Fibroblast of lung (primary cell): ENCODE measurements around the gene DGCR8. TPM values are rescaled to one million over a fixed set of nuclear protein-coding genes. Genes with fewer than 3 reads are reported as not detected.

Experiments used
- DNase-seq, 2 donors: peaks; one replicate each; pipeline versions ENCODE4 v3.0.0 to v3.0.0-alpha.2; 2010; ENCODE audit warnings: low read depth in 2 of 2
- H2AFZ ChIP-seq: 2 replicates; pipeline ENCODE4 v1.5.1; 2012; ENCODE audit warnings: low read length, control low read depth, inconsistent platforms
- H3K27ac ChIP-seq: 2 replicates; pipeline ENCODE4 v1.5.1; 2011; ENCODE audit warnings: low read length, control low read depth; ENCODE audit not compliant: insufficient read depth
- H3K27me3 ChIP-seq: 2 replicates; pipeline ENCODE4 v1.5.1; 2011; ENCODE audit warnings: mild to moderate bottlenecking, low read length; ENCODE audit not compliant: control insufficient read depth, insufficient read depth
- H3K36me3 ChIP-seq: 2 replicates; pipeline ENCODE4 v1.5.1; 2011; ENCODE audit warnings: low read length; ENCODE audit not compliant: control insufficient read depth, insufficient read depth
- H3K4me1 ChIP-seq: 2 replicates; pipeline ENCODE4 v1.5.1; 2011; ENCODE audit warnings: low read length; ENCODE audit not compliant: control insufficient read depth, insufficient read depth; ENCODE audit errors: extremely low read depth
- H3K4me2 ChIP-seq: 2 replicates; pipeline ENCODE4 v1.5.1; 2011; ENCODE audit warnings: low read length, control low read depth; ENCODE audit not compliant: insufficient read depth; ENCODE audit errors: extremely low read depth
- H3K4me3 ChIP-seq, 4 experiments: fragments of 200-600 bp in 1 of 4; sonication (generic) in 1 of 4; replicated peaks in 1 of 4; 2 replicates each; pipeline ENCODE4 v1.5.1; 2011 to 2016; ENCODE audit warnings: low read length in 4 of 4, low read depth in 3 of 4, mild to moderate bottlenecking in 3 of 4, control low read depth in 2 of 4, inconsistent platforms in 1 of 4, mixed read lengths in 1 of 4; ENCODE audit not compliant: insufficient read depth in 1 of 4; ENCODE audit errors: control extremely low read depth in 1 of 4
- H3K79me2 ChIP-seq: 2 replicates; pipeline ENCODE4 v1.5.1; 2012; ENCODE audit warnings: mild to moderate bottlenecking, low read length, inconsistent platforms; ENCODE audit not compliant: control insufficient read depth, insufficient read depth
- H3K9ac ChIP-seq: 2 replicates; pipeline ENCODE4 v1.5.1; 2011; ENCODE audit warnings: mild to moderate bottlenecking, low read length, control low read depth; ENCODE audit not compliant: insufficient read depth
- H3K9me3 ChIP-seq: 2 replicates; pipeline ENCODE4 v1.5.1; 2012; ENCODE audit warnings: low read depth, low read length; ENCODE audit not compliant: control insufficient read depth, insufficient read depth
- H4K20me1 ChIP-seq: 2 replicates; pipeline ENCODE4 v1.5.1; 2011; ENCODE audit warnings: low read length; ENCODE audit not compliant: control insufficient read depth, insufficient read depth; ENCODE audit errors: extremely low read depth
- EZH2 ChIP-seq: IDR thresholded peaks from 2 replicates; pipeline ENCODE4 v1.5.1; 2012; ENCODE audit warnings: low read length, control low read depth, mild to moderate bottlenecking; ENCODE audit errors: missing control alignments
- polyA plus RNA-seq, 2 donors: library from polyadenylated mRNA; depleted of rRNA in 1 of 2; stranded (reverse) in 1 of 2; unstranded in 1 of 2; fragments of >200 nt; gene quantifications; 2 replicates each; pipeline ENCODE4 v1.2.1, GENCODE V29; 2011 to 2012; ENCODE audit warnings: missing spikeins in 1 of 2
- total RNA-seq: library from RNA; depleted of rRNA; stranded (reverse); fragments of >200 nt; gene quantifications from 2 replicates; pipeline ENCODE4 v1.2.1, GENCODE V29; 2014
- TF ChIP-seq, protein P1 (sequence below), 2 donors: IDR thresholded peaks in 1 of 2; conservative IDR thresholded peaks in 1 of 2; 1 replicate in 1 of 2; 2 replicates in 1 of 2; pipeline ENCODE4 v1.5.1; 2011 to 2012; ENCODE audit warnings: low read length in 2 of 2, control low read depth in 1 of 2, inconsistent platforms in 1 of 2, low read depth in 1 of 2, mild to moderate bottlenecking in 1 of 2

Gene DGCR8
- total and polyA plus RNA-seq, 2 donors (not counting 1 experiment from before 2014, with no cell fraction given) = 18.8 to 21.3 TPM

DNA sequence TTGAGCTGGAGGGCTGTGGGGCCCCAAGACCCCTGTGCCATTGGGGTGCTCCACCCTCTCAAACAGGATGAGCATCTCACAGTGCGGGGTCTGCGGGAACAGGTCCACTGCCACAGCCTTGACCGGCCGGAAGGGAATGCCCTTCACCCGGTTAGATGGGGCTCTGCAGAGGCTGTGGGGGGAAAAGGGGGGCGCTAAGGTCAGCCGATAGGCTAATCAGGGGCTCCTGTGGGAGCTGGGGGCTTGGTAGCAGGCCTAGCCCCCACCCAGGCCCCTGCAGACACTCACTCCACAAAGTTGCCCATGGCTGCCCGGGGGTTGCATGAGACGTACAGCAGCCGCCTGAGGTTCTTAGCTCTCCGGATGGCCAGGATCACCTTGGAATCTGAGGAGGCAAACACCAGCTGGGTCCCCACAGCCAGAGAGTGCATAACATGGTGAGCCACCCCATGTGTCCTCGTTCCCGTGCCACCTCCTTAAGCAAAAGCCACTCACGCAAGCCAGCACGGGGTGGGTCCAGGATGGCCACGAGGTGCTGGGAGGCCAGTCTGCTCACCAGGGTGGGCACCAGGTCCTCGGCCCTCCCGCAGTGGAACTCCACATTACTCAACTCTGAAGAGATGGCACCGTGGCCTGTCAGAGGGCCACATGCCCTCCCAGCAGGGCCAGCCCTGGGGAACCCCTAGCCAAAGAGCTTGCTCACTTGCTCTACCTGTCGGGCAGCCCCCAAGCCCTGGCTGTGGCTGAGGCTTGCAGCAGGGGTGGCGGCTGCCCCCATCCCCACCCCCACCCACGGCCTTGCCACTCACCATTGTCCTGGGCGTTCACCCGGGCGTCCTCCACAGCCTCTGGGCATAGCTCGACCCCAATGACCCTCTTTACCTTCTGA is 32.8 kb downstream of the DGCR8 start:
- Histone ChIP-seq H3K9ac (no peak overlapping the region), H3K9me3 (no peaks in the 10 kb centered on the region), H3K4me3 (no peak overlapping the region), H2AFZ (no peak overlapping the region), H3K27me3 (no peaks in the 10 kb centered on the region), H3K27ac (no peak overlapping the region), H3K79me2 (peaks cover 28% of the 10 kb centered on the region), H3K4me1 (peaks cover 2% of the 10 kb centered on the region), H3K4me2 (no peak overlapping the region), H3K36me3 (peaks cover 50% of the 10 kb centered on the region), H4K20me1 (no peaks in the 10 kb centered on the region)
- TF ChIP-seq EZH2 = no peak
- TF ChIP-seq, protein P1, sequence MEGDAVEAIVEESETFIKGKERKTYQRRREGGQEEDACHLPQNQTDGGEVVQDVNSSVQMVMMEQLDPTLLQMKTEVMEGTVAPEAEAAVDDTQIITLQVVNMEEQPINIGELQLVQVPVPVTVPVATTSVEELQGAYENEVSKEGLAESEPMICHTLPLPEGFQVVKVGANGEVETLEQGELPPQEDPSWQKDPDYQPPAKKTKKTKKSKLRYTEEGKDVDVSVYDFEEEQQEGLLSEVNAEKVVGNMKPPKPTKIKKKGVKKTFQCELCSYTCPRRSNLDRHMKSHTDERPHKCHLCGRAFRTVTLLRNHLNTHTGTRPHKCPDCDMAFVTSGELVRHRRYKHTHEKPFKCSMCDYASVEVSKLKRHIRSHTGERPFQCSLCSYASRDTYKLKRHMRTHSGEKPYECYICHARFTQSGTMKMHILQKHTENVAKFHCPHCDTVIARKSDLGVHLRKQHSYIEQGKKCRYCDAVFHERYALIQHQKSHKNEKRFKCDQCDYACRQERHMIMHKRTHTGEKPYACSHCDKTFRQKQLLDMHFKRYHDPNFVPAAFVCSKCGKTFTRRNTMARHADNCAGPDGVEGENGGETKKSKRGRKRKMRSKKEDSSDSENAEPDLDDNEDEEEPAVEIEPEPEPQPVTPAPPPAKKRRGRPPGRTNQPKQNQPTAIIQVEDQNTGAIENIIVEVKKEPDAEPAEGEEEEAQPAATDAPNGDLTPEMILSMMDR (conservative IDR thresholded peaks at IDR 0.05 in 1 of 2, IDR thresholded peaks at IDR 0.05 in 1 of 2; ENCODE audit: low read depth in 1 of 2, low read length in 2 of 2) = no peak
- no peak for DNase-seq

DNA sequence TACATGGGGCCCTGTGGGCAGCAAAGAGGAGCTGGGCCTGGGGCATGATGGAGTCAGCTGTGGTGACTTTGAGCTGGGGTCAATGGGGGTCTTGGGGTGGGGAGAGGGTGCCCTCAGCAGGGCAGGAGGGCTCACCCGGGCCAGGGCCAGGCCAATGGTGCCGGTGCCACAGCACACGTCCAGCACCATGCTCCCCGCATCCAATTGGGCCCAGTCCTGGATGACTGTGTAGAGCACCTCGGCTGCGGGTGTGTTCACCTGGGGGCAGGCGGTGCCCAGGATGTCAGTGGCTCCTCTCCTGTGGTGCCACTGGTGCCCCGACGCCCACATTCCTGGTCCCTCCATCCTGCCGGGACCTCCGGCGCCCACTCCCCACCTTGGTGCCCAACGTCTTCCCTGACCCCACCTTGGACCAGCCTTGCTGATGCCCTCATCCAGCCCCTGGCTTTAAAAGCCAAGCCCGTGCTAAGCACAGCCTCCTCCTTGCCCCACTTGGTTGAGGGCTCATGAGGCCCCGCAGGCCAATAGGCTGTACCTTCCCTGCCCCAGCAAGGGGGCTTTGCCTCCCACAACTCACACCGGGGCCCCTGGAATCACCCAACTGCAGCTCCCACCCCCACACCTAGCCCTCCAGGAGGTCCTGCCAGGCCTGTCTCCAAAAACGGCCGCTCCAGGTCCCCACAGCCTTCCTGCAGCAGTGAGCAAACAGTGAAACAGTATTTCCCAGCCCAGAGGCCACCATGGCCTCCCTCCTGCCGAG is 33.7 kb downstream of the DGCR8 start:
- Histone ChIP-seq H3K27ac (no peak overlapping the region), H3K9ac (no peak overlapping the region), H3K4me1 (peaks cover 5% of the 10 kb centered on the region), H3K4me2 (no peak overlapping the region), H2AFZ (no peak overlapping the region), H3K36me3 (peaks cover 44% of the 10 kb centered on the region), H3K4me3 (no peak overlapping the region), H3K27me3 (no peaks in the 10 kb centered on the region), H3K79me2 (peaks cover 37% of the 10 kb centered on the region), H4K20me1 (no peaks in the 10 kb centered on the region), H3K9me3 (no peaks in the 10 kb centered on the region)
- no peak for DNase-seq
- TF ChIP-seq, protein P1 (conservative IDR thresholded peaks at IDR 0.05 in 1 of 2, IDR thresholded peaks at IDR 0.05 in 1 of 2; ENCODE audit: low read depth in 1 of 2, low read length in 2 of 2) = no peak
- no peak for TF ChIP-seq EZH2
